ENCODE data around the gene SLC12A7.
"Not testable (repeated sequence)": the region's sequence is repeated elsewhere in the genome, so short reads cannot be mapped to it uniquely, and the experiment has no call there.

Gene SLC12A7

DNA sequence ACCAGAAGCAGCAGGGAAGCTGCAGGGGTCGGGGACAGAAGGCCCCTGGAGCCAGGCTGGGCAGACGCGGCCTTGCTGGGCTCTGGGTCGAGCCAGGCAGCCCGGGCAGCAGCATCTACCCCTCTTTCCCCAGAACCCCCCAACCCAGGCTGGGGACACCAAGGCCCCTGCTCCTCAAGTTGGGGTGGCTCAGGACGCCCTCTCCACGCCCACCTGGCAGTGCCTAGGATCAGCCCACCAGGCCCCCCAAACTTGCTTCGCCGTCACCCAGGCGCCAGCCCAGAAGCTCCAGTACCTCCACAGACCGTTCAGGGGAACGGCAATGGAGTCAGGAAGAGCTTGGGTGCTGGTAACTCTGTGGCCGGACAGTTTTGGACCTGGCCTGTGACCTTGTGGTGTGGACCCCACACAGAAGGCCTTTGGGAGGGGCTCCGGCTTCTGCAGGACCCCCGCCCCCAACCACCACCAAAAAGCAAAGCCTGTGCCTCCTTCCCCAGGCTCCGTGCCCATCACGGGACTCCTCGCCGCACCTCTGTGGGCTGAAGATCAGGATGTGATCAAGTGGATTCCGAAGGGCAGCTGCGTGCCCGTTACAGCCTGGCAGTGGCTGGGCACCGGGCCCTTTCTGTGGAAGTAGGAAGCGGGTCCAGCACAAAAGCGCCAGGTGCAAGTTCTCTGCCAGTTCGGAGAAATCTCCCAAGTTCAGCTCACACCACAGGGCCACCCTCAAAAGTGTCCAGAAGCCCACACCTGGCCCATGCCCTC lies 2.1 kb downstream of the SLC12A7 start:
- DNase-seq (ENCODE audit: low spot score): no peak

DNA sequence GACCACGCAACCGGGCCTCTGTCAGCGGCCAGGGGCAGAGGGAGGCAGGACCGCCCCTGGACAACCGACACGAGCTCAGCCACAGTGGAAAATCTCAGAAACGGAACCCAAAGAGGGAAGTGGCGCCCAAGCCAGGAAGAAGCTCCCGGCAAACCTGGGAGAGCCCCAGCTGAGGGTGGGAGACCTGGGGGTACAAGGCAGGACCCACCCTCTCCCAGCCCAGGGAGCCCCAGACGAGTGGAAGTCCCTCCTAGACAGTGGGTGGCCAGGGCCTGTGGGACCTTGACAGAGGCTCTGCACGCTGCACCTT lies 3.0 kb downstream of the SLC12A7 start:
- peak; percentile 34 for DNase-seq (ENCODE audit: low spot score)

DNA sequence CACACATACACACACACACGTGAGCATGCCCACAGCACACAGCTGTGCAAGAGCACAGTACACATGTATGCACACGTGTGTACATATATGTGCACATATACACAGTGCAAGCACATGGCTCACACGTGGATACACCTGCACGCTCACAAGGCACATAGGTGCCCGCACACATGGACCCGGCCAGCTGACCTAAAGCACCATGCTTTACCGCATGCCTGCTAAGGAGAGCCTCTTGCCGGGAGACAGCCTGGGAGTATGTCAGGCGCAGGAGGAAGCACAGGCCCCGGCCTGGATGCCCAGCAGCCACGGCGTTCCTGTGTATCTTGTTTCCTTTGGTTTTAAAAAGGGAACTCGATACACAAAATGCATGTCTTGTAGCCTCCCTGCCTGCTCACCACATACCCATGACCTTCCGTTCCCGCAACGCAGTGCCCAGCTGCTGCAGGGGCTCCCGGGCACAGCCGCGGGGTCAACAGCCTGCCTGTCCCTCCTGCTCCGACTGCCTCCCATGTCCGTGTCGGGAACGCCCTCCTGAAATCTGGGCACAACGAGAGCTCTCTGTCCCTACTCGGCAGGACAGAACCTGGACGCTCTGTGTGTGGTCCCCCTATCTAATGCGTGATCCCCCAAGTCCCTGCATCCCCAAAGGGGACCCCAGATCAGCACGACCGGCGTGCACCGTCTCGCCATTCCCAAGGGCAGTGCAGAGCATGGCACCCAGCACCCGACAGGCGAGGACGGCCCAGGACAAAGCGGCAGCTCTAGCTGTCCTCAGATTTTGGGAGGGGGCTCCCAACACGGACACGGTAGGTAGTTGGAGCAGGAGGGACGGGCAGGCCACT lies 3.6 kb downstream of the SLC12A7 start:
- peak; percentile 33 for DNase-seq (ENCODE audit: low spot score)

DNA sequence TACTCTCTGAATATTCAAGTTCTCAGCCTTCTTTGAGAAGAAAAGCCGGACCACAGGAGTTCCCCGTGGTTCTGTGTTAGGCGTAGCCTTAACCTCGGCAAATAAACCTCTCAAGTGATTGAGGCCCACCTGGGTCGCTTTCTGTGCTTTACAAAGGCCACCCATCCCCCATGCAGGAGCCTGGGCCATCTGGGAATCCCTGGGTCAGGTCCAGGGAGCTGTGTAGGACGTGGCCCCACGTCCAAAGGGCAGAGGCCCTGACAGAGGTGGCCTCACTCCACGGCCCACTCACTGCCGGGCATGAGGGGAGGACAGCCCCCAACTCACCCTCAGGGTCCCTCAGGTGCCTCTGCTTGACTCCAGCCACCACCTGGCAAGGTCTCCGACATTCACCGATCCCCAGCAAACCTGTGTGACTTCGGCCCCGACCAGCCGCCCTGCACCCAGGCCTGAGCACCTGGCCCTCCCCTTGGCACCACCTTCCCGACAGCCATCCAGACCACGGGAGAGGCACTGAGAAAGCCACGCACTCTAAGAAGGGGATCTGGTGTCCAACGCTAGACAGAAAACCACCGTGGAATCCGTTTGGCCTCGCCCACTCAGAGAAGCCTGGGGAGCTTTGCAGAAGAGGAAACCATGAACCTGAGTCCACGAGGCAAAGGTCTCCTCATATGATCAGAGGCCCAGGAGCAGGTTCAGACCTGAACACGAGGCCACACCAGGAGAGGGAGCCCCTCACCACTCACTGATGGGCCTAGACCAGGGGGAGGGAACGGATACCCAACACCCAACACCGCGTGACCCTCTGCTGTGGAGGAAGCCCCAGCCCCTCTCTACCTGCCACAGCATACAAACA lies 4.5 kb downstream of the SLC12A7 start:
- DNase-seq (ENCODE audit: low spot score): no peak

DNA sequence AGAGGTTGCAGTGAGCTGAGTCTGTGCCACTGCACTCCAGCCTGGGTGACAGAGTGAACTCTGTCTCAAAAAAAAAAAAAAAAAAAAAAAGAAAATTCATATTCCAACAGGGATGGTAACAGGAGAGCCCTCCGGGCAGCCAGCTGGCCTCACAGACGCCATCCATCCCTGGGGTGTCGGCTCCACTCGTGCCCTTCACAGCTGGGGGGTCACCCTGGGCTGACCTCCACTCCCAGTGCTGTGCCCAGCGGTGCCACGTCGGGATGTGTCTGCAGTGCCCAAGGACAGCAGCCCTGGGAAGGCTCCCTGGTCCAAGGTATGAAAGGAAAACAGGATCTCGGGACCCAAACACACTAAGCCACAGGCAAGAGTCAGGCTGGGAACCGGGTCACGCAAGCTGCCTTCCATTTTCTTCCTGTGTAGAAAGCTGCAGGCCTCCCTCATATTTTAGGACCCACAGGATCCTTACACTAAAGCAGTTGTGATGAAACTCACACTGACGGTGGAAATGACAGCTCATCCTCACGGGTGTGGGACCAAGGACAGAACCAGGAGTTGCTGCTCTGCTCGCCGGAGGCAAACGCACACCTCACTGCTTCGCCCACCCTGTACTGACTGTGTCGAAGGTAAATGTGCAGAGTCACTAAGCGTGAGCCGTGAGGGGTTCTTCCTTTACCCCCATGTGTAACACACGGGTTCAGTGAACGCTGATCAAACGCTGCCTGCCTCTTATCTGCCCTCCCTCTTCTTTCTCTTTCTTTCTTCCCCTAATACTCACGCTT lies 5.3 kb downstream of the SLC12A7 start:
- DNase-seq (ENCODE audit: low spot score): no peak

DNA sequence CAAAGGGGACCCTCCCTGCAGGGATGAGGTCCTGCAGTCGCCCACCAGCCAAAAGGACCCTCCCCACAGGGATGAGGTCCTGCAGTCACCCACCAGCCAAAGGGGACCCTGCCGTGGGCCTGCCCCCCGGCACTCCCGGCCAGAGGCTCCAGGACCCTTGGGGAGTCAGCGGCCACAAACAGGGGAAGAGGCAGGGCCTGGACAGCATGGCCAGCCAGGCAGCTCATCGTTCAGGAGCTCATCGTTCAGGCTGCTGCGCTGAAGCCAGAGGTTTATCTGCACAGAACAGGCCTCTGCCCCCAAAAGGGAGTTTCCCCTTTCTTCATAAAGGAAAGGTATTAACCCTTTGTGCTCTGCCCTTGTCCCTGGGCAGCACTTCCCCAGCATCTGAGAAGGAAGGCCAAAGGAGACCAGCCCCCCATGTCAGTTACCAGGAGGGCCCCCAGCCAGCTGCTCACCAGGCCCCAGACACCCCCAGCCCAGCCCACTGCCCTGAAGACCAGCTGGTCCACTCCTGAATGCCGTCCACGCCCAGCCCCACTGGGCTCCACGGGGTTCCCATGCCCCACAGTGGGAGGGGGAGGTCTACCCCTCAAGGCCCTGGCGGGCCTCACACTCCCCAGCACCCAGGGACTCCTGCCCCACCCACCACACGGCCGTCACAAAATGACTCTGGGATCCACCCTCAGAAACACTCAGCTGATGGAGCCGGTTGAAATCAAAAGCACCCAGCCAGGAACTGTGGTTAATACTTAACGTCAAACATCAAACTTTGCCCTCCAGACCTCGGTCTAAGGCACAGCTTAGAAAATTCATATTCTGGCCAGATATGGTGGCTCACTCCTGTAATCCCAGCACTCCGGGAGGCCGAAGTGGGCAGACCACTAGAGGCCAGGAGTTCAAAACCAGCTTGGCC lies 6.3 kb downstream of the SLC12A7 start:
- DNase-seq (ENCODE audit: low spot score): no peak

DNA sequence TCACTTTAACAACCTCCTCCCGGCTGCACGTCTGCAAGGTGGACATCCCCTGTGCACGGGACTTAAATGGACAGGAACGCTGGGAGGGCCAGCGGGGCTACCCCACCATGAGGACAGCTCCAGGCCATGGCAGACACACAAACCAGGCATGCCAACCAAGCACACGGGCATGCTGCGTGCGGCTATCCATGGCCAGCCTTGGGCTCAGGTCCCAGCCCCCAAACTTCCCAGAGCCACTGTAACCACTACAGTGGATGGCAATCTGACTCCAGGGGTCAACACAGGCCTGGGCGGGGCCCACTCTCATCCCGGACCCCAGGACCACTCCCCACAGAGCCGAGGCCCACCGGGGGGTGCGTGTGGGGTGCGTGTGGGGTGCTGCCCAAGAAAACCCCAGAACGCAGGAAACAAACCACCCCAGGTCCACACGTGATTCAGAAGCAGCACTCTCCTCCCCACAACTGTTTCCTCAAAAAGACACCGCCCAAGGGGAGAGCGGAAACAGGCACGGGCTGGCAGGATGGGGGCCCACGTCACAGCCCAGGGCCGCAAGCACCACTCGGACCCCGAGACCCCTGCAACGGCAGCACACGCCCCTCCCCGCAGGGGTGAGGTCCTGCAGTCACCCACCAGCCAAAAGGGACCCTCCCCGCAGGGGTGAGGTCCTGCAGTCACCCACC lies 7.4 kb downstream of the SLC12A7 start:
- DNase-seq (ENCODE audit: low spot score): no peak

DNA sequence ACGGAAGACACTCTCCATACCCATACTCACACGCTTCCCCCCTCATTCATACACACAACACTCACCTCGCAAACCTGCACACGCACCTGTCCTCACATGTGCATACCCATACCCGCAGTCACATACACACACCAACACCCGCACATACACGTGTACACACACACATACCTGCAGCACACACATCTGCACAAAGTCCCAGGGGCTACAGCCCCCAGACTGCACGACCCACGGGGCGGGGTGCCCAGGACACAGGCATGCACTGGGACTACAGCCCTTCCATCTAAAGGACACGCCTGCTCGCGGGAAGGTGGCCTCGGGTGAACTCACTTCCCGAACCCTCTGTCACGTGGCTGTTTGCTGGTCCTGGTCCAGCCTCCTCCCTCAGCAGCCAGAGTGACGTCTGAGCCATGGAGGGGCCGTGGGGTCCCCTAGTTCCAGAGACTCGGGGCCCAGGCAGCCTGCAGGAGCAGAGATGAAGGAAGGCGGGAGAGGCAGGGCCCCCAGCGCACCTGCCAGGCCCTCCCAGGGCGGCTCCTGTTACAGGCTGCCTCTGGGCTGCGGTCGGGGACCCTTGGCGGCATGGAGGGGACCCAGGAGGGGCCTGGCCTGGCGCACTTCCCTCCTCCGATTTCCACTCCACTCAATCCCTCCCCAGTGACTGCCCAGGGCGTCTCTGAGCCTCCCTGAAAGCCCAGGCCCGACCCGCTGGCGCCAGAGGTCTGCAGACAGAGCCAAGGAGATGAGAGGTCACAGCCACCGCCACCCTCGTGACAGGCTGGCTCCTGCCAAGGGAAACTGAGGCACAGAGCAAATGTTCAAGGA lies 8.1 kb downstream of the SLC12A7 start:
- no peak for DNase-seq (ENCODE audit: low spot score)

DNA sequence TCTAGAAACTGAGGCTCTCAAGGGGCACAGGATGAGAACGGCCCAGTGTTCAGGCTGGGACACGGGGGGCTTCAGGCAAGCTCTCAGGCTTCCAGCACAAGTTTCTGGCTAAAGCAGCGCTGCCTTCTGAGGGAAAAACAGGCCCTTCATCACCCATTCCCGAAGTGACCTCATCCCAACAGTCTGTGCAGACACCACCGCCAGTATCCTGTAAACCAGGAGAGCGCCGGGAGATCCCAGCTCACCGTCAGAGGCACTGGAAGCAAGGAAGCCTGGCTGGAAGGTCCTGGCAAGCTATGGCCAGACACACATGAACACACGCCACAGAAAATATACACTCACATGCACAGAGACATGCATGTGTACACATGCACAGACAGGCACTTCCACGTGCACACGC lies 8.8 kb downstream of the SLC12A7 start:
- no peak for DNase-seq (ENCODE audit: low spot score)

DNA sequence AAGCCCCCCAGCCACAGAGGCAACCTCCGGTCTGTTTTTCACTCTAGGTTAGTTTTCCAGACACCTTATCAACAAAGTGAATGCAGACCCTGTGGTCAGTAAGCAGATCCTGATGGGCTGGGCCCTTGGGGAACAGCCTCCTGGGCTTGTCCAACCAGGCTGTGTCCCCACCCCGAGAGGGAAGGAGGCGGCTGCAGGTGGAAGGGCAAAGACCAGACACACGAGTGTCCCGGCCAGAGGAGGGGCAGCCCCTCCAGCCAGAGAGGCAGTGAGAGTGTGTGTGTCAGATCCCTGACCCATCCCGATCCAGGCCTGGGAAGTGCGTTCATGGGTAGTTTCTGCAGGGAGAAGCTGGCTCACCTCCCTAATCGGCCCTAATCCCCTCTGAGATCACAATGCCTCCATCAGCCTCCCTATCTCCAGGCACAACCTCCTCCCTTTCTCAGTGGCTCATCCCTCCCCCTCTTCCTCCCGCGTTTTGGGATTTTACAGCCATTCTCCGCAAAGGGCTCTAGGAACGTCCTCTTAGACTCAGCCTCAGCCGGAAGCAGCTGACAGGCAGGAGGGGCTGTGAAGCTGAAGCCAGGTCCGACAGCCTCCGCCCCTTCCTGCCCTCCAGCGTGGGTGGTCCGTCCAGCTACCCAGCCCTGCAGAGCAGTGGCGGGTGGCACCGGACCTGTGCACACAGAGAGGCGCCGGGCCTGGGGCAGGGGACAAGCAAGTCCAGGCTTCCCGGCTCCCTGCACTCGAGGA lies 9.7 kb downstream of the SLC12A7 start:
- DNase-seq (ENCODE audit: low spot score): no peak

DNA sequence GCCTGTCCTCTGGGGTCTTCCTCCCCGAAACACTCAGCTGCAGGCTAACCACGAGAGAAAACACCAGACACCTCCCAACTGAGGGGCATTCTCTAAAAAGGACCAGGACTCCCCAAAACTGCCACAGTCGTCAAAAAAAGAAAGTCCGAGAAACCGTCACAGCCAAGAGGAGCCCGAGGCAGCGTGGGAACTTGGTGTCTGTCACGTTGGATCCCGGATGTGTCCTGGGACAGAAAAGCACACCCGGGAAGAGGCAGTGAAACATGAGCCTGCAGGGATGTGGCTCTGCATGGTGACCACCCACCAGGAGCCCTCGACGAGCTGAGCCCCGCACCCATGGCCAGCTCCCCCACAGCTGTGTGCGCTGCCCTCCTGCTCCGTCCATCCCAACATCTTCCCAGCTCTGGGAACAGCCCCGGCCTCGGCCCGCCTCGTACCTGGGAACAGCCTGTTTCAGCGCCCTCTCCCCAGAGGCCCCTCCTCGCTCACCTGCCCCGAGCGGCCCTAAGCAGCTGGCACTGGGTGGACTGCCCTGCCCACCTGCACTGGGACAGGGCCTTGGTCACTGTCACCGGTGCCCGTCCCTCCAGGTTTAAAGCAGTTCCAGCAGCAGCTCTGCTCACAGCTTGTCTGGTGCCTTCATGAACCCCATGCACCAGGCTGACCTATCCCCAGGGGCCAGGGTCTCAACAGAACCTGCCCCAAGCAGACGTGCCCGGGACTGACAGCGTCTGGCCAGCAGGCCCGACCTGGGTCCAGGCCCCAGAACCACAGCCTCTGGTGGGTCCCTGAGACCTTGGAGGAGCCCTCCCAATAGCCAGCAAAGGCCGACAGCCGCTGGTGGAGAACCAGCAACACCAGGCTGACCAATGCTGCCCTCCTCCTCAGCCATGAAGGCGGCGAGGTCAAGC lies 10.9 kb downstream of the SLC12A7 start:
- DNase-seq (ENCODE audit: low spot score): no peak

DNA sequence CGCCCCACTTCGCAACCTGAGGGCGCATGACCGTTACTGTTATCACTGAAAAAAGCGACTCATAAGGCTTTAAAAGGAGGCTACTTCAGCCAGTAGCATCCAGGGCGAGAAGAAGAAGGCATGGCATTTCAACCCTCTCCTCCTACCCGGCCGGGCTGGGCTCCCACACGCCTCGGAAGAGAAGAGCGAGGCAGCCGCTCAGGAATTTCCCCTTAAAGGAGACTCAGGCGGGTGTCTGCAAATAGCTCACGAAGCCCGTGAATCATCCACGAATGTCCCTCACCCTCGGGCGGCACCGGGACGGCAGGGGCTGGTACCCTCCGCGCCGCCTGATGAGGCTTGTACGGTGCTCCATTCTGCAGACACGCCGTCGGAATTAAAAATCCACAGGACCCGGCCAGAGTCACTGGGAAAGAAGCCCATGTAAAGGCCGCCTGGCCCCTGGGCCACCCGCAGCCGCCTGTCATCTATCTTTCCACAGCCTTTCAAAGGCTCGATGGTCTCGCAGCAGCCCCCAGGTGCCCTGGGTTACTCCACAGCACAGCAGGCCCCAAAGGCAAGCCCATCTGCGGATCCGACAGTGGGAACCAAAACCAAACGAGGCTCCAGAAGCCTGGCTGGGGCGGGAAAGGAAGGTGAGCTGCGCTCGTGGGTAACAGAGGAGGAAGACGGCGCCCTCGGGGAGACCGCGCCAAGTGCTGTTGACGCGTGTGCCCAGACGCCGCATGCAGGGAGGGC lies 11.8 kb downstream of the SLC12A7 start:
- DNase-seq (ENCODE audit: low spot score): no peak

DNA sequence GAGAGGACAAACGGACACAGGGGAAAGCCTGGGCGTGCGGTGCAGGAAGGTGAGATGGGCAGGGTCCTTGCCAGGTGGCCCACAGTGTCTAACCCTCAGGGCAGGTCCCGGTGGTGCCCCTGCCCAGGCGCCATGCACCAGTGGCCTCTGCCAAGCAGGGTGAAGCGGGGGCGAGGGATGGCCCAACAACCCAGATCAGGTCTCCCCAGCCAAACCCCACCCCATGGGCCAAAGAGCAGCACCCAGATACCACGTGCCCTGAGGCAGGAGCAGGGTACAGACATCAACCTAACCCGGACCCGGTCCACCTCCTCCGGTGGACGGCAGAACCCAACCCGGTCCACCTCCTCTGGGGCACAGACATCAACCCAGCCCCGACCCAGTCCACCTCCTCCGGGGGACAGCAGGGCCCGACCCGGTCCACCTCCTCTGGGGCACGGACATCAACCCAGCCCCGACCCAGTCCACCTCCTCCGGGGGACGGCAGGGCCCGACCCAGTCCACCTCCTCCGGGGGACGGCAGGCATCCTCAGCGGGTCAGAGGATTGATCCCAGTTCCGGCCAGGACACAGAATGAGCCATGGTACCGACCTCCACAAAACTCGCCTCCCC lies 12.8 kb downstream of the SLC12A7 start:
- DNase-seq (ENCODE audit: low spot score): no peak

DNA sequence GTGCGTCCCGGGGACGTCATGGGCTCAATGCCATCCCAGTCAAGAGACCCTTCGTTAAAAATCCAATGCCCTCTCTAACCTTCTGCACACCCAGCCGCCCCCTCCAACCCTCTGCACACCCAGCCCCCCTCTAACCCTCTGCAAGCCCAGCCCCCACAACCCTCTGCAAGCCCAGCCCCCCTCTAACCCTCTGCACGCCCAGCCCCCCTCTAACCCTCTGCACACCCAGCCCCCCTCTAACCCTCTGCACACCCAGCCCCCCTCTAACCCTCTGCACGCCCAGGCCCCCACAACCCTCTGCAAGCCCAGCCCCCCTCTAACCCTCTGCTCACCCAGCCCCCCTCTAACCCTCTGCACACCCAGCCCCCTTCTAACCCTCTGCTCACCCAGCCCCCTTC lies 13.9 kb downstream of the SLC12A7 start:
- DNase-seq (ENCODE audit: low spot score): not testable (repeated sequence)

DNA sequence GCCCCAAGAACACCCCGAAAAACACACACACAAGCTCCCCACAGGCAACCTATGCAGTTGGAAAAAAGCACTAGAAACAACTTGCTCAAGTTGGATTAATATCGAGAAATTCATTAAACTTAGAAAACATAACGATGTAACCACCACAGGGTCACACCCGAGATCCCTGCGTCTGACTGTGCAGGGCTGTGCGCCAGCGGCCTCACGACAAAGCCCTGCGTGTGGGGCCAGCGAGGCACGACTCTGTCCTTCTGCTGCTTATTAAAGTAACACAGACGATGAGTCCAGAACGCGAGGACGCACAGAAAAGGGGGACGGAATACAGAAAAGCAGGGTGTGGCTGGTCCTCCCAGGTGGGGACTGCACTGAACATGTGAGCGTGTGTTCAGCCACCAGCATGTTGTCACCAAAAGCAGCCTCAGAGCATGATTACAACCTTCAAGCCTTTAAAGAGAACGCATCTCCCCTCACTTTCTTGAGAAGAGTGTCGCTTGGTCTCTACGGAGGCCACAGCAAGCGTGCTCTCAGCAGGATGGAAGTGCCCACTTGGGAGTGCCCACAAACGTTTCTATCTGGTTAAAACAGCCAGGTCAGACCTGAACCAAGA lies 14.4 kb downstream of the SLC12A7 start:
- DNase-seq (ENCODE audit: low spot score): no peak

DNA sequence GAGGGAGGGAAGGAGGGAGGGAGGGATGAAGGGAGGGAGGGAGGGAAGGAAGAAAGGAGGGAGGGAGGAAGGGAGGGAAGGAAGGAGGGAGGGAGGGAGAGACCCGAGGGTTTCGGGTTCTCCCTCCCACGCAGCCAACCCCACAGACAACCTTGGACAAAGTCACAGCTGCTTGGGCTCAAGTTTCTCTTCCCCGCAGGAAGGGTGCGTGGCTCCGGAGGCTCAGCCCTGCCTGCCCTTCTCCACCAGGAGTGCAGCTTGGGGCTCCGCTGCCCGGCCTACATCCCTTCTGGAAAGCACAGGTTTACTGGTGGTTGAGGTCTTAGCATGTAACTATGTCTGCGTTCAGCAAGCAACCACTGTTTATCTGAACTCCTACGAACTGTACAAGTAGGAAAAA lies 15.0 kb downstream of the SLC12A7 start:
- DNase-seq (ENCODE audit: low spot score): no peak
